ENCODE measurements around the gene ADAMTS14.

ADAMTS14 gene

GRCh38 chr10:70806841-70807240 is 134.5 kb downstream of the ADAMTS14 start:
- no peak for DNase-seq (ENCODE audit: extremely low read depth in 1 of 2, low read depth in 1 of 2)

GRCh38 chr10:70807556-70807955 is 135.2 kb downstream of the ADAMTS14 start:
- no peak for DNase-seq (ENCODE audit: extremely low read depth in 1 of 2, low read depth in 1 of 2)

- DNase-seq (ENCODE audit: extremely low read depth in 1 of 2, low read depth in 1 of 2) = no peak
Measured at GRCh38 chr10:70809011-70809611, 136.8 kb downstream of the ADAMTS14 start.

GRCh38 chr10:70809726-70810125 is 137.4 kb downstream of the ADAMTS14 start:
- DNase-seq (ENCODE audit: extremely low read depth in 1 of 2, low read depth in 1 of 2) = no peak

GRCh38 chr10:70810967-70811366 is 138.7 kb downstream of the ADAMTS14 start:
- no peak for DNase-seq (ENCODE audit: extremely low read depth in 1 of 2, low read depth in 1 of 2)

- no peak for DNase-seq (ENCODE audit: extremely low read depth in 1 of 2, low read depth in 1 of 2)
Measured at GRCh38 chr10:70811881-70812280, 139.6 kb downstream of the ADAMTS14 start.

Data from activated CD8-positive, alpha-beta memory T cell treated with anti-CD3 and anti-CD28 coated beads for 1 hour (primary cell).